HFFc6 (cell line): ENCODE data around the gene HIP1. TPM values are rescaled to one million over a fixed set of nuclear protein-coding genes. Genes with fewer than 3 reads are reported as not detected.
"Not testable (repeated sequence)": the region's sequence is repeated elsewhere in the genome, so short reads cannot be mapped to it uniquely, and the experiment has no call there.

Experiments used
- DNase-seq: peaks from one replicate; pipeline ENCODE4 v3.0.0-alpha.2; 2018
- H3K27ac Mint-ChIP-seq: 2 replicates; pipeline ENCODE4 v1.8.0; 2020; ENCODE audit warnings: mild to moderate bottlenecking, mixed read lengths
- H3K27me3 Mint-ChIP-seq: 2 replicates; pipeline ENCODE4 v1.8.0; 2021; ENCODE audit warnings: mild to moderate bottlenecking, moderate library complexity, mixed read lengths; ENCODE audit not compliant: insufficient read depth
- H3K36me3 Mint-ChIP-seq: 2 replicates; pipeline ENCODE4 v1.8.0; 2021; ENCODE audit warnings: low read depth, mixed read lengths
- H3K4me1 Mint-ChIP-seq: 2 replicates; pipeline ENCODE4 v1.8.0; 2020; ENCODE audit warnings: low read depth, mixed read lengths
- H3K4me3 Mint-ChIP-seq: 2 replicates; pipeline ENCODE4 v1.8.0; 2020; ENCODE audit warnings: mild to moderate bottlenecking, moderate library complexity, mixed read lengths
- H3K9me3 Mint-ChIP-seq: 2 replicates; pipeline ENCODE4 v1.8.0; 2020; ENCODE audit warnings: mild to moderate bottlenecking, mixed read lengths
- total RNA-seq, 6 experiments: library from RNA; stranded (reverse); fragmentation: NEBNext Ultra II Directional; extraction: Animal tissue kit (Norgen Biotek cat#: 25700); gene quantifications; 2 replicates in 1 of 6; 3 replicates in 5 of 6; pipeline ENCODE4 v1.2.3, GENCODE V29; 2021
- TF ChIP-seq, protein P1 (sequence below): fragments of 200-600 bp; sonication (generic); IDR thresholded peaks from 2 replicates; pipeline ENCODE4 v1.5.0; 2021; ENCODE audit warnings: antibody characterized with exemption, mild to moderate bottlenecking

Gene HIP1
- total RNA-seq, 6 experiments from 2014 or later: 15.1 to 32.2 (median 28.7) TPM

DNA sequence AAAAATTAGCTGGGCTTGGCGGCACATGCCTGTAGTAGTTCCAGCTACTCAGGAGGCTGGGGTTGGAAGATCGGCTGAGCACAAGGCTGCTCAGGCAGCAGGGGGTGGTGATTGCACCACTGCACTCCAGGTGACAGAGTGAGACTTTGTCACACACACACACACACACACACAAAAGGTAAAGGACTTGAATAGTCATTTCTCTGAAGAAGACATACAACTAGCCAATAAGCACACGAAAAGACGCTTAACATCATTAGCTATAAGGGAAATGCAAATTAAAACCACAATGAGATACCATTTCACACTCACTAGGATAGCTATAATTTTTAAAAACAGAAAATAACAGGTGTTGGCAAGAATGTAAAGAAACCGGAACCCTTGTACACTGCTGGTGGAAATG is 48.6 kb downstream of the HIP1 start:
- H3K27me3 Mint-ChIP-seq: peaks cover 2% of the 10 kb centered on the region
- no peak for DNase-seq
- no peak overlapping the region for H3K27ac Mint-ChIP-seq
- no peaks in the 10 kb centered on the region; the same call in 1 of the 2 replicates for H3K36me3 Mint-ChIP-seq
- H3K4me1 Mint-ChIP-seq: peaks cover 10% of the 10 kb centered on the region
- no peak overlapping the region for H3K4me3 Mint-ChIP-seq
- TF ChIP-seq, protein P1, sequence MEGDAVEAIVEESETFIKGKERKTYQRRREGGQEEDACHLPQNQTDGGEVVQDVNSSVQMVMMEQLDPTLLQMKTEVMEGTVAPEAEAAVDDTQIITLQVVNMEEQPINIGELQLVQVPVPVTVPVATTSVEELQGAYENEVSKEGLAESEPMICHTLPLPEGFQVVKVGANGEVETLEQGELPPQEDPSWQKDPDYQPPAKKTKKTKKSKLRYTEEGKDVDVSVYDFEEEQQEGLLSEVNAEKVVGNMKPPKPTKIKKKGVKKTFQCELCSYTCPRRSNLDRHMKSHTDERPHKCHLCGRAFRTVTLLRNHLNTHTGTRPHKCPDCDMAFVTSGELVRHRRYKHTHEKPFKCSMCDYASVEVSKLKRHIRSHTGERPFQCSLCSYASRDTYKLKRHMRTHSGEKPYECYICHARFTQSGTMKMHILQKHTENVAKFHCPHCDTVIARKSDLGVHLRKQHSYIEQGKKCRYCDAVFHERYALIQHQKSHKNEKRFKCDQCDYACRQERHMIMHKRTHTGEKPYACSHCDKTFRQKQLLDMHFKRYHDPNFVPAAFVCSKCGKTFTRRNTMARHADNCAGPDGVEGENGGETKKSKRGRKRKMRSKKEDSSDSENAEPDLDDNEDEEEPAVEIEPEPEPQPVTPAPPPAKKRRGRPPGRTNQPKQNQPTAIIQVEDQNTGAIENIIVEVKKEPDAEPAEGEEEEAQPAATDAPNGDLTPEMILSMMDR: no peak
- no peaks in the 10 kb centered on the region for H3K9me3 Mint-ChIP-seq

DNA sequence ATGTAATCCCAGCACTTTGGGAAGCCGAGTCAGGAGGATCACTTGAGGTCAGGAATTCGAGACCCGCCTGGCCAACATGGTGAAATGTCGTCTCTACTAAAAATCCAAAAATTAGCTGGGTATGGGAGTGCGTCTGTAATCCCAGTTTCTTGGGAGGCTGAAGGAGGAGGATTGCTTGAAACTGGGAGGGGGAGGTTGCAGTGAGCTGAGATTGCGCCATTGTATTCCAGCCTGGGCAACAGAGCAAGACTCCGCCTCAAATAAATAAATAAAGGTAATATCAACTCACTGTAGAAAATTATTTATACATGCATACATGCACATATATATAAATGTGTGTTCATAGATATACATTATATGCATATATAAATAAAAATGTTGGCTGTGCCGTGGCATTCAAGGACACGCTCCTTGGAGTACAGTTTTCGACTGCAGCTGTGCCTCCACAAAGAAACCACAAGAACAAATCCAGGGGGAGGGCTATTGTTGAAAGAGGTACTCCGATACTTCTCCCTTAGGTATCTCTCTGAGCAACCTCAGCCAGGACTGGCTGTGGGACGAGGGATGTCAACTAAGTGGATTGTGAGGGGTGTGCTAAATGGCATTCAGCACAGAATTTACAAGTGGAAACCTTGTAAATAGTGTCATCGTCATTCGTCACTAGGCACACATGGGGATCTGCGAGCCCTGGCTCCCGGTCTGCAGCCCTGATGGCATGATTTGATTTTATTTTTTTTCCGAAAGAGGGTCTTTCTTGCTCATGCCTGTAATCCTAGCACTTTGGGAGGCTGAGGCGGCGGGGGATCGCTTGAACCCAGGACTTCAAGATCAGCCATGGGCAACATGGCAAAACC is 49.3 kb downstream of the HIP1 start:
- Mint-ChIP-seq H3K4me1 (peaks cover 10% of the 10 kb centered on the region), H3K27me3 (peaks cover 2% of the 10 kb centered on the region), H3K4me3 (no peak overlapping the region), H3K36me3 (no peaks in the 10 kb centered on the region; the same call in 1 of the 2 replicates), H3K27ac (no peak overlapping the region), H3K9me3 (no peaks in the 10 kb centered on the region)
- no peak for DNase-seq
- TF ChIP-seq, protein P1: no peak

DNA sequence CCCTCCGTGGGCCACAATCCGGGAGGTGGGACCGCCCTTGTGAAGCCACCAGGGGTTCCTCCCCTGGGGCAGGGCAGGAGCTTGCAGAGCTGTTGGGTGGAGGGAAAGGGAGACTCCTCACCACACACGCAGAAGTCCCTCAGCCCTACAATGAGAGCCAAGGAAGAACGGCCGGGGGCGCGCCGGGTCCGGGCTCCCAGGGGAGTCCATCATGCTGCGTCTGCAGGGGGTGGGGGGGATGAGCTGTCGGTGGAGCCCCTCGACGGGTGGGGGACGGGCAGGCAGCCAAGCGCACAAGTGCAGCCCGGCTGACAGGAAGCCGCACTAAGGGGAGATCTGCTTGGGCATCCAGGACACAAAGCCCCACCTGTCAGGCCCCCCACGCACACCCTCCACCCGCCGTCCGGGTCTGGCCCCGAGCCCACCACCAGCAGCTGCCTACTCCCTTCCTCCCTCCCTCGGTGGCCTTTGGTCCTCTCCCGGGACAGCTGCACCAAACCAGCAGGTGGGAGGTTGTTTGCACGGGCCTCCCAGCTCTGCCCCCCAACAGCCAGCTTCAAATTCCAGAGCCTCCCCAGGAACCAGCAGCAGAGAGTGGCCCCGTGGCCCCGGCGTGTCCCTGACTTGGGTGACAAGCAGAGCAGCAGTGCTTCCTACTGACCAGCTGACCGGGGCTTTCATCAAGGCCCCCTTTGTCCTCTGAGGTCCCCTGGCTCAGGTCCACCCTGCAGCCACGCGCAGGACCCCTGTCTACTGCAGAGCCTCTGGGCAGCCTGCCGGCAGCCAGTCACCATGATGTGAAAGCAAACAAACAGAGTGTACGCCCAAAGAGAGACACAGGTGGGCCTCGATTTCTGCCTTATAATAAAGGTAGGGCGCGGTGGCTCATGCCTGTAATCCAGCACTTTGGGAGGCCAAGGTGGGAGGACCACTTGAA is 50.3 kb downstream of the HIP1 start:
- DNase-seq: no peak
- TF ChIP-seq, protein P1: no peak
- H3K36me3 Mint-ChIP-seq: no peaks in the 10 kb centered on the region
- no peak overlapping the region for H3K27ac Mint-ChIP-seq
- peaks cover 2% of the 10 kb centered on the region; the same call in 1 of the 2 replicates for H3K27me3 Mint-ChIP-seq
- peaks cover 10% of the 10 kb centered on the region for H3K4me1 Mint-ChIP-seq
- no peak overlapping the region for H3K4me3 Mint-ChIP-seq
- H3K9me3 Mint-ChIP-seq: no peaks in the 10 kb centered on the region

DNA sequence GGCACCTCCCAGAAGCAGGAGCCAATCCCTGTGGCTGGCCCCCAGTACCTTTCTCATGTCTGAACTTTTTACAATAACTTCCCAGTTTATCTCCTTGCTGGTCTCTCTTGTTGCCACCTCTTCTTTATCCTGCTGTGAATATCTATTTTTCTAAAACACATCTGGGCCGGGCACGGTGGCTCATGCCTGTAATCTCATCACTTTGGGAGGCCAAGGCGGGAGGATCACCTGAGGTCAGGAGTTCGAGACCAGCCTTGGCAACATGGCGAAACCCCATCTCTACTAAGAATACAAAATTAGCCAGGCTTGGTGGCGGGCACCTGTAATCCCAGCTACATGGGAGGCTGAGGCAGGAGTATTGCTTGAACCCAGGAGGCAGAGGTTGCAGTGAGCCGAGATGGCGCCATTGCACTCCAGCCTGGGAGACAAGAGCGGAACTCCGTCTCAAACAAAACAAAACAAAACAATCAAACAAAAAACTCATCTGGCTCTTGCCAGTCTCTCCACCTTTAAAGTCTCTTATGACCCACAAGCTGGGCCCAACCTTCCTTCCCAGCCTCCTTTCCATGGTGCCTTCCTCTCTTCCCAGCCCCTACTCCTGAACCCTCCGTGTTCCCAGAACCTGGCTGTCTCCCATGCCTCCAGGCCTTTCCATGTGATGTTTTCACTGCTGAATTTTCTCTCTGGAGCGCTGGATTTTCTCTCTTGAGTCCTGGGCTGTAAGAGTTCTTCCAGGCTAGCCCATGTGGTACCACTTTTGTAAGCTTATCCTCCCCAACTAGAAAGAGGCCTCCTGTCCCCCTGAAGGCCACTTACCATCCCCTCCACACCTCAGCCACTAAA is 51.3 kb downstream of the HIP1 start:
- peaks cover 10% of the 10 kb centered on the region for H3K4me1 Mint-ChIP-seq
- DNase-seq: no peak
- no peak overlapping the region for H3K27ac Mint-ChIP-seq
- TF ChIP-seq, protein P1: no peak
- H3K9me3 Mint-ChIP-seq: no peaks in the 10 kb centered on the region
- no peaks in the 10 kb centered on the region for H3K36me3 Mint-ChIP-seq
- H3K4me3 Mint-ChIP-seq: no peak overlapping the region
- peaks cover 2% of the 10 kb centered on the region; the same call in 1 of the 2 replicates for H3K27me3 Mint-ChIP-seq

DNA sequence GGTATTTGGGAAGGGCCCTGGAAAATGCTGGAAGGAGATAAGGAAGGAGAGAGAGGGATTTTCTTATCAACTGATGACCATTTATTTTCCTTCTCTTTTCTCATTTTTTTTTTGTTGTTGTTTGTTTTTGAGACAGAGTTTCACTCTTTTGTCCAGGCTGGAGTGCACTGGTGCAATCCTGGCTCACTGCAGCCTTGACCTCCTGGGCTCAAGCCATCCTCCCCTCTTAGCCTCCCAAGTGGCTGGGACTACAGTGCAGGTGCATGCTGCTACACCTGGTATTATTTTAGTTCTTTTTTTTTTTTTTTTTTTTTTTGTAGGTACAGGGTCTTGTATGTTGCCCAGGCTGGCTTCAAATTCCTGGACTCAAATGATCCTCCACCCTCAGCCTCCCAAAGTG is 52.2 kb downstream of the HIP1 start:
- Mint-ChIP-seq H3K9me3 (no peaks in the 10 kb centered on the region), H3K27ac (no peak overlapping the region), H3K36me3 (0 out of 2 replicates have a peak, but pooled peaks cover 3% of the 10 kb centered on the region), H3K4me3 (no peak overlapping the region), H3K27me3 (peaks cover 2% of the 10 kb centered on the region; the same call in 1 of the 2 replicates), H3K4me1 (peaks cover 13% of the 10 kb centered on the region)
- TF ChIP-seq, protein P1: no peak
- no peak for DNase-seq

DNA sequence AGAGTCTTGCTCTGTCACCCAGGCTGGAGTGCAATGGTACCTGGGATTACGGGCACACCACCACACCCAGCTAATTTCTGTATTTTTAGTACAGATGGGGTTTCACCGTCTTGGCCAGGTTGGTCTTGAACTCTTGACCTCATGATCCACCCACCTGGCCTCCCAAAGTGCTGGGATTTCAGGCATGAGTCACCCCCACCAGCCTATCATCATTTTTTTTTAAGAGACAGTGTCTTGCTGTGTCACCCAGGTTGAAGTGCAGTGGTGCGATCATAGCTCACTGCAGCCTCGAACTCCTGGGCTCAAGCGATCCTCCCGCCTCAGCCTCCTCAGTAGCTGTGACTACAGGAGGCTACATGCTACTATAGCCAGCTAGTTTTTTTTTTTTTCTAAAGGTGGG is 56.7 kb downstream of the HIP1 start:
- not testable (repeated sequence) for DNase-seq, H3K27me3 Mint-ChIP-seq, H3K9me3 Mint-ChIP-seq, H3K4me1 Mint-ChIP-seq, H3K4me3 Mint-ChIP-seq, H3K27ac Mint-ChIP-seq
- peaks cover 15% of the 10 kb centered on the region for H3K36me3 Mint-ChIP-seq
